MCF 10A (cell line): ENCODE results near the gene ROCK2. TPM values are rescaled to one million over a fixed set of nuclear protein-coding genes. Genes with fewer than 3 reads are reported as not detected.

ENCODE experiments used
- BruUV-seq: library from RNA; stranded (reverse); fragments of 400-500 nt; replicated peaks from 2 replicates; lab custom pipeline; 2021; lab: Mats Ljungman, UMichigan
- CTCF ChIA-PET: fragments of 300-600 bp; sonication (Branson Sonifier 250); formaldehyde crosslinking; extraction: SDS; loops from one replicate; lab custom pipeline; 2021; ENCODE audit warnings: antibody characterized with exemption, inconsistent platforms; lab: Yijun Ruan, JAX
- POLR2A ChIA-PET: fragments of 300-600, 350-650 bp; sonication (Branson Sonifier 250); formaldehyde crosslinking; extraction: SDS; loops from one replicate; lab custom pipeline; 2020; ENCODE audit warnings: antibody characterized with exemption, inconsistent platforms; lab: Yijun Ruan, JAX
- DNase-seq: peaks from one replicate; pipeline ENCODE4 v3.0.0-alpha.2; 2018; ENCODE audit not compliant: unreplicated experiment
- H3K27ac Mint-ChIP-seq: one replicate; pipeline ENCODE4 v1.8.0; 2022; ENCODE audit warnings: mild to moderate bottlenecking, low read depth, mixed read lengths; ENCODE audit not compliant: unreplicated experiment
- H3K27me3 Mint-ChIP-seq: one replicate; pipeline ENCODE4 v1.8.0; 2022; ENCODE audit warnings: mixed read lengths; ENCODE audit not compliant: insufficient read depth, unreplicated experiment
- H3K36me3 Mint-ChIP-seq: one replicate; pipeline ENCODE4 v1.8.0; 2022; ENCODE audit warnings: mild to moderate bottlenecking, moderate library complexity, mixed read lengths; ENCODE audit not compliant: insufficient read depth, unreplicated experiment
- H3K4me1 Mint-ChIP-seq: one replicate; pipeline ENCODE4 v1.8.0; 2022; ENCODE audit warnings: mixed read lengths; ENCODE audit not compliant: insufficient read depth, unreplicated experiment
- H3K4me3 Mint-ChIP-seq: one replicate; pipeline ENCODE4 v1.8.0; 2022; ENCODE audit warnings: mild to moderate bottlenecking, moderate library complexity, mixed read lengths; ENCODE audit not compliant: unreplicated experiment
- H3K9me3 Mint-ChIP-seq: one replicate; pipeline ENCODE4 v1.8.0; 2022; ENCODE audit warnings: mixed read lengths; ENCODE audit not compliant: unreplicated experiment
- intact Hi-C: fragments of 100-400 bp; cut with micrococcal nuclease; formaldehyde crosslinking; loops from 2 replicates; pipeline ENCODE4 v1.14.1; 2022
- total RNA-seq: library from RNA; stranded (reverse); gene quantifications from 2 replicates; pipeline ENCODE4 v1.2.3, GENCODE V29; 2022
- TF ChIP-seq, protein P1 (sequence below): fragments of 200-600 bp; IDR thresholded peaks from one replicate; pipeline ENCODE4 v1.8.0; 2022; ENCODE audit warnings: antibody characterized with exemption, mild to moderate bottlenecking; ENCODE audit not compliant: unreplicated experiment

Gene ROCK2
- total RNA-seq, 1 experiment from 2014 or later, result 40.7 TPM

GRCh38 chr2:11133936-11134320 lies 210.5 kb downstream of the ROCK2 start:
- no peak overlapping the region for H3K4me3 Mint-ChIP-seq
- no TSS peak for BruUV-seq
- CTCF ChIA-PET, result interaction anchor here (0.7 to 6.3 kb wide), 9 partner anchors 9 to 646 kb away, joined by 3 to 55 read pairs (median 15); no protein-coding TSS in a partner anchor
- H3K9me3 Mint-ChIP-seq, result no peaks in the 10 kb centered on the region
- TF ChIP-seq, protein P1, sequence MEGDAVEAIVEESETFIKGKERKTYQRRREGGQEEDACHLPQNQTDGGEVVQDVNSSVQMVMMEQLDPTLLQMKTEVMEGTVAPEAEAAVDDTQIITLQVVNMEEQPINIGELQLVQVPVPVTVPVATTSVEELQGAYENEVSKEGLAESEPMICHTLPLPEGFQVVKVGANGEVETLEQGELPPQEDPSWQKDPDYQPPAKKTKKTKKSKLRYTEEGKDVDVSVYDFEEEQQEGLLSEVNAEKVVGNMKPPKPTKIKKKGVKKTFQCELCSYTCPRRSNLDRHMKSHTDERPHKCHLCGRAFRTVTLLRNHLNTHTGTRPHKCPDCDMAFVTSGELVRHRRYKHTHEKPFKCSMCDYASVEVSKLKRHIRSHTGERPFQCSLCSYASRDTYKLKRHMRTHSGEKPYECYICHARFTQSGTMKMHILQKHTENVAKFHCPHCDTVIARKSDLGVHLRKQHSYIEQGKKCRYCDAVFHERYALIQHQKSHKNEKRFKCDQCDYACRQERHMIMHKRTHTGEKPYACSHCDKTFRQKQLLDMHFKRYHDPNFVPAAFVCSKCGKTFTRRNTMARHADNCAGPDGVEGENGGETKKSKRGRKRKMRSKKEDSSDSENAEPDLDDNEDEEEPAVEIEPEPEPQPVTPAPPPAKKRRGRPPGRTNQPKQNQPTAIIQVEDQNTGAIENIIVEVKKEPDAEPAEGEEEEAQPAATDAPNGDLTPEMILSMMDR, result no peak
- no peaks in the 10 kb centered on the region for H3K36me3 Mint-ChIP-seq
- DNase-seq, result no peak
- peaks cover 17% of the 10 kb centered on the region for H3K27me3 Mint-ChIP-seq
- H3K4me1 Mint-ChIP-seq, result peaks cover 12% of the 10 kb centered on the region
- POLR2A ChIA-PET, result no interaction called here
- intact Hi-C loops, result loop anchor here (2.0 kb wide), 2 partner anchors 101 to 209 kb away; no protein-coding TSS in a partner anchor
- H3K27ac Mint-ChIP-seq, result no peak overlapping the region

GRCh38 chr2:11133238-11133935 lies 211.0 kb downstream of the ROCK2 start:
- H3K4me3 Mint-ChIP-seq, result peak overlapping the region; percentile 76
- no peaks in the 10 kb centered on the region for H3K9me3 Mint-ChIP-seq
- peaks cover 12% of the 10 kb centered on the region for H3K4me1 Mint-ChIP-seq
- CTCF ChIA-PET, result interaction anchor here (0.5 to 6.3 kb wide), 68 partner anchors 10 to 1837 kb away, joined by 3 to 65 read pairs (median 4); partner anchors contain the start of gene E2F6
- intact Hi-C loops, result loop anchor here (2.0 kb wide), 2 partner anchors 101 to 209 kb away; no protein-coding TSS in a partner anchor
- TF ChIP-seq, protein P1, result no peak
- POLR2A ChIA-PET, result interaction anchor here (0.7 to 2.0 kb wide), 4 partner anchors 19 to 344 kb away, joined by 3 to 11 read pairs (median 5); partner anchors contain the start of gene SLC66A3
- no peak for DNase-seq
- H3K27me3 Mint-ChIP-seq, result peaks cover 17% of the 10 kb centered on the region
- no peaks in the 10 kb centered on the region for H3K36me3 Mint-ChIP-seq
- peak overlapping the region; percentile 94 for H3K27ac Mint-ChIP-seq
- no TSS peak for BruUV-seq

DNA sequence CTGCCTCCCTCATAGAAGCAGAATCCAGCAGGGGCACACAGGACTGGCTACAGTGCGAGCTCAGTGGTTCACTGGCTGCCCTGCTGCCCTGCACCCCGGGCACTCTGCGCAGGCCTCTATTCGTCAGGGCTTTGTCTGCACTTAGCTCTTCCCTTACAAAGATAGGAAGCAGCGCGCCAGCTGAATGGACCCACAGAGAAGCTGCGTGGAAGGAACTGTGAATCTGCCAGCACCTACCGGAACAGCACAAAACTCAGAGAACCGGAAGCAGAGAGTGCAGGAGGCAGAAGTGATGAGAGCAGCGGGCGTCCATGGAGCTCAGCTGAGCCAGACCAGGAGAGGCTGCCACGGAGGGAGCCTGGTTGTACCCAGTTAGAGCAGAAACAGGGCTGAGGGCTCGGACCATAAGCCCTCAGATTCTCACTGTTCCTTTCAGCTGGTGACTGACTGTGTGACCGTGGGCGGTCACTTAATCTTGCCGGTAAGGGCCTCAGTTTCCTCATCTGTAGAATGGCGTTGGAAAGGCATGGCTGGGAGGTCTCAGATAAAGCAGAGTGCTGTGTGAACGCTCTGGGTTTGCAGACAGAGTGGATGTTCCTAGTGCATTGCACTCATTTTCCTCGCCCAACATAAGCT lies 212.3 kb downstream of the ROCK2 start:
- Mint-ChIP-seq H3K27ac (peak overlapping the region; percentile 94), H3K36me3 (no peaks in the 10 kb centered on the region), H3K27me3 (peaks cover 16% of the 10 kb centered on the region), H3K4me1 (peaks cover 12% of the 10 kb centered on the region), H3K9me3 (no peaks in the 10 kb centered on the region), H3K4me3 (peak overlapping the region; percentile 76)
- TF ChIP-seq, protein P1, result no peak
- intact Hi-C loops, result loop anchor here (1.0 to 2.0 kb wide), 6 partner anchors 103 to 452 kb away; no protein-coding TSS in a partner anchor
- BruUV-seq, result no TSS peak
- CTCF ChIA-PET, result interaction anchor here (0.6 to 6.3 kb wide), 63 partner anchors 10 to 649 kb away, joined by 3 to 65 read pairs (median 4); partner anchors contain the start of gene SLC66A3
- no peak for DNase-seq
- POLR2A ChIA-PET, result interaction anchor here (0.6 to 2.0 kb wide), 6 partner anchors 22 to 812 kb away, joined by 3 to 11 read pairs (median 3); partner anchors contain the start of genes PDIA6 and SLC66A3
